Measurements from ENCODE around the gene ADD2. TPM values are rescaled to one million over a fixed set of nuclear protein-coding genes. Genes with fewer than 3 reads are reported as not detected.

The ADD2 gene
- total RNA-seq, 3 donors from 2014 or later (not counting 1 experiment from before 2014, with no cell fraction given): 0.16 to 1.4 (median 0.40) TPM

- intact Hi-C loops (cut with micrococcal nuclease): no loop called here
- ATAC-seq (no peak), DNase-seq (no peak)
- Histone ChIP-seq H3K4me3 (ENCODE audit: low read length) (no peak overlapping the region), H3K9me3 (ENCODE audit: control insufficient read depth, insufficient read depth, low read length) (no peaks in the 10 kb centered on the region), H3K36me3 (ENCODE audit: control insufficient read depth, insufficient read depth, low read length) (no peaks in the 10 kb centered on the region), H3K4me1 (ENCODE audit: control insufficient read depth, insufficient read depth, low read length) (no peaks in the 10 kb centered on the region), H3K27me3 (ENCODE audit: control insufficient read depth, insufficient read depth, low read length) (no peaks in the 10 kb centered on the region), H3K27ac (ENCODE audit: low read length) (no peak overlapping the region)
- Mint-ChIP-seq H3K4me3 (no peak overlapping the region), H3K4me1 (no peaks in the 10 kb centered on the region), H3K36me3 (no peaks in the 10 kb centered on the region), H3K27ac (no peak overlapping the region), H3K9me3 (no peaks in the 10 kb centered on the region), H3K27me3 (ENCODE audit: low read depth in 2 of 2) (peaks cover 4 to 8% of the 10 kb centered on the region in 2 donors)
- TF ChIP-seq CTCF (IDR thresholded peaks at IDR 0.05): no peak
- 80% methylated on average over 7 of the region's 7 CpGs for WGBS (ENCODE audit: insufficient coverage)
Observed at GRCh38 chr2:70728128-70728527, 39.9 kb downstream of the ADD2 start.

- DNase-seq (no peak), ATAC-seq (no peak)
- 86% methylated on average over 11 of the region's 11 CpGs for WGBS (ENCODE audit: insufficient coverage)
- Histone ChIP-seq H3K4me1 (ENCODE audit: control insufficient read depth, insufficient read depth, low read length) (no peaks in the 10 kb centered on the region), H3K4me3 (ENCODE audit: low read length) (no peak overlapping the region), H3K36me3 (ENCODE audit: control insufficient read depth, insufficient read depth, low read length) (no peaks in the 10 kb centered on the region), H3K27me3 (ENCODE audit: control insufficient read depth, insufficient read depth, low read length) (no peaks in the 10 kb centered on the region), H3K9me3 (ENCODE audit: control insufficient read depth, insufficient read depth, low read length) (no peaks in the 10 kb centered on the region), H3K27ac (ENCODE audit: low read length) (no peak overlapping the region)
- intact Hi-C loops (cut with micrococcal nuclease): no loop called here
- Mint-ChIP-seq H3K27ac (no peak overlapping the region), H3K36me3 (no peaks in the 10 kb centered on the region), H3K4me3 (no peak overlapping the region), H3K27me3 (ENCODE audit: low read depth in 2 of 2) (peaks cover 0 to 4% of the 10 kb centered on the region in 2 donors), H3K4me1 (no peaks in the 10 kb centered on the region), H3K9me3 (no peaks in the 10 kb centered on the region)
- no peak for TF ChIP-seq CTCF (IDR thresholded peaks at IDR 0.05)
Observed at GRCh38 chr2:70726947-70727725, 40.9 kb downstream of the ADD2 start.

GRCh38 chr2:70725505-70725904 is 42.5 kb downstream of the ADD2 start:
- no peak overlapping the region for H3K4me3 Mint-ChIP-seq
- DNase-seq: no peak
- no peaks in the 10 kb centered on the region for H3K9me3 ChIP-seq (ENCODE audit: control insufficient read depth, insufficient read depth, low read length)
- no peak for TF ChIP-seq CTCF (IDR thresholded peaks at IDR 0.05)
- no peaks in the 10 kb centered on the region for H3K27me3 ChIP-seq (ENCODE audit: control insufficient read depth, insufficient read depth, low read length)
- H3K36me3 Mint-ChIP-seq: no peaks in the 10 kb centered on the region
- no peaks in the 10 kb centered on the region for H3K4me1 ChIP-seq (ENCODE audit: control insufficient read depth, insufficient read depth, low read length)
- no peaks in the 10 kb centered on the region for H3K36me3 ChIP-seq (ENCODE audit: control insufficient read depth, insufficient read depth, low read length)
- intact Hi-C loops (cut with micrococcal nuclease): no loop called here
- WGBS (ENCODE audit: insufficient coverage): 98% methylated on average over 3 of the region's 3 CpGs
- H3K9me3 Mint-ChIP-seq: no peaks in the 10 kb centered on the region
- peaks cover 0 to 7% of the 10 kb centered on the region in 2 donors for H3K27me3 Mint-ChIP-seq (ENCODE audit: low read depth in 2 of 2)
- H3K4me3 ChIP-seq (ENCODE audit: low read length): no peak overlapping the region
- H3K27ac ChIP-seq (ENCODE audit: low read length): no peak overlapping the region
- no peak overlapping the region for H3K27ac Mint-ChIP-seq
- no peak for ATAC-seq
- H3K4me1 Mint-ChIP-seq: no peaks in the 10 kb centered on the region

GRCh38 chr2:70724366-70724765 is 43.6 kb downstream of the ADD2 start:
- 91% methylated on average over 7 of the region's 7 CpGs for WGBS (ENCODE audit: insufficient coverage)
- no peak overlapping the region for H3K4me3 ChIP-seq (ENCODE audit: low read length)
- no peak for DNase-seq
- H3K36me3 ChIP-seq (ENCODE audit: control insufficient read depth, insufficient read depth, low read length): no peaks in the 10 kb centered on the region
- Mint-ChIP-seq H3K27ac (no peak overlapping the region), H3K4me3 (no peak overlapping the region), H3K36me3 (no peaks in the 10 kb centered on the region), H3K9me3 (no peaks in the 10 kb centered on the region), H3K4me1 (no peaks in the 10 kb centered on the region), H3K27me3 (ENCODE audit: low read depth in 2 of 2) (peaks cover 0 to 12% of the 10 kb centered on the region in 2 donors)
- ATAC-seq: no peak
- no peak overlapping the region for H3K27ac ChIP-seq (ENCODE audit: low read length)
- H3K4me1 ChIP-seq (ENCODE audit: control insufficient read depth, insufficient read depth, low read length): no peaks in the 10 kb centered on the region
- intact Hi-C loops (cut with micrococcal nuclease): no loop called here
- no peaks in the 10 kb centered on the region for H3K27me3 ChIP-seq (ENCODE audit: control insufficient read depth, insufficient read depth, low read length)
- H3K9me3 ChIP-seq (ENCODE audit: control insufficient read depth, insufficient read depth, low read length): no peaks in the 10 kb centered on the region
- no peak for TF ChIP-seq CTCF (IDR thresholded peaks at IDR 0.05)
